ENCODE measurements around the gene OR52K1. TPM values are rescaled to one million over a fixed set of nuclear protein-coding genes. Genes with fewer than 3 reads are reported as not detected.

The OR52K1 gene
- total RNA-seq, 2 donors from 2014 or later: not detected

DNA sequence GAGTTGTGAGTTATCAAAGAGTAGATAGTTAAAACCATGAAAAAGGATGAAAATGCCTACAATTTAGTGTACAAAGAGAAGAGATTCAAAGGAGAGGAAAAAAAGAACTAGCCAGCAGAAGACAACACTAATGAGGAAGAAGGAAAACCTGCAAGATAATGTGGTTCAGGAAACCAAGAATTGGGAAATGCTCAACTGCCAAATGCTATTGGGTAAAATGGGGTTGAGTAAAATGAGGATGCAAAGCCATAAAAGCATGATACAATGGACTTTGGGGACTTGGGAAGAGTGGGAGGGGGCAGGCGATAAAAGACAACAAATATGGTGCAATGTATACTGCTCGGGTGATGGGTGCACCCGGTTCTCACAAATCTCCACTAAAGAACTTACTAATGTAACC is 40.9 kb upstream of the OR52K1 start:
- H3K36me3 Mint-ChIP-seq (ENCODE audit: low read depth): no peaks in the 10 kb centered on the region
- H3K9ac ChIP-seq (ENCODE audit: extremely low read depth, low read length, poor library complexity, severe bottlenecking): no peak overlapping the region
- no peak overlapping the region for H3K27ac ChIP-seq (ENCODE audit: low read depth, low read length)
- TF ChIP-seq, protein P1, sequence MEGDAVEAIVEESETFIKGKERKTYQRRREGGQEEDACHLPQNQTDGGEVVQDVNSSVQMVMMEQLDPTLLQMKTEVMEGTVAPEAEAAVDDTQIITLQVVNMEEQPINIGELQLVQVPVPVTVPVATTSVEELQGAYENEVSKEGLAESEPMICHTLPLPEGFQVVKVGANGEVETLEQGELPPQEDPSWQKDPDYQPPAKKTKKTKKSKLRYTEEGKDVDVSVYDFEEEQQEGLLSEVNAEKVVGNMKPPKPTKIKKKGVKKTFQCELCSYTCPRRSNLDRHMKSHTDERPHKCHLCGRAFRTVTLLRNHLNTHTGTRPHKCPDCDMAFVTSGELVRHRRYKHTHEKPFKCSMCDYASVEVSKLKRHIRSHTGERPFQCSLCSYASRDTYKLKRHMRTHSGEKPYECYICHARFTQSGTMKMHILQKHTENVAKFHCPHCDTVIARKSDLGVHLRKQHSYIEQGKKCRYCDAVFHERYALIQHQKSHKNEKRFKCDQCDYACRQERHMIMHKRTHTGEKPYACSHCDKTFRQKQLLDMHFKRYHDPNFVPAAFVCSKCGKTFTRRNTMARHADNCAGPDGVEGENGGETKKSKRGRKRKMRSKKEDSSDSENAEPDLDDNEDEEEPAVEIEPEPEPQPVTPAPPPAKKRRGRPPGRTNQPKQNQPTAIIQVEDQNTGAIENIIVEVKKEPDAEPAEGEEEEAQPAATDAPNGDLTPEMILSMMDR (conservative IDR thresholded peaks at IDR 0.05): no peak
- no peaks in the 10 kb centered on the region for H3K4me1 Mint-ChIP-seq
- no peaks in the 10 kb centered on the region for H3K4me1 ChIP-seq (ENCODE audit: control insufficient read depth, insufficient read depth, low read length)
- no peak overlapping the region for H3K4me3 Mint-ChIP-seq
- H3K9me3 Mint-ChIP-seq: no peaks in the 10 kb centered on the region
- H3K9me3 ChIP-seq (ENCODE audit: control insufficient read depth, low read length): no peaks in the 10 kb centered on the region
- WGBS, 2 experiments (ENCODE audit: insufficient coverage in 1 of 2, insufficient read length in 1 of 2): 100% methylated on average over 1 of the region's 3 CpGs
- H3K27me3 ChIP-seq (ENCODE audit: control insufficient read depth, insufficient read depth, low read length, poor library complexity, severe bottlenecking): no peaks in the 10 kb centered on the region
- H3K27ac Mint-ChIP-seq: no peak overlapping the region
- no peaks in the 10 kb centered on the region for H3K27me3 Mint-ChIP-seq (ENCODE audit: insufficient read depth)
- no peak overlapping the region for H3K4me3 ChIP-seq (ENCODE audit: low read length)
- no peaks in the 10 kb centered on the region for H3K36me3 ChIP-seq (ENCODE audit: control insufficient read depth, insufficient read depth, low read length)
- DNase-seq: no peak

DNA sequence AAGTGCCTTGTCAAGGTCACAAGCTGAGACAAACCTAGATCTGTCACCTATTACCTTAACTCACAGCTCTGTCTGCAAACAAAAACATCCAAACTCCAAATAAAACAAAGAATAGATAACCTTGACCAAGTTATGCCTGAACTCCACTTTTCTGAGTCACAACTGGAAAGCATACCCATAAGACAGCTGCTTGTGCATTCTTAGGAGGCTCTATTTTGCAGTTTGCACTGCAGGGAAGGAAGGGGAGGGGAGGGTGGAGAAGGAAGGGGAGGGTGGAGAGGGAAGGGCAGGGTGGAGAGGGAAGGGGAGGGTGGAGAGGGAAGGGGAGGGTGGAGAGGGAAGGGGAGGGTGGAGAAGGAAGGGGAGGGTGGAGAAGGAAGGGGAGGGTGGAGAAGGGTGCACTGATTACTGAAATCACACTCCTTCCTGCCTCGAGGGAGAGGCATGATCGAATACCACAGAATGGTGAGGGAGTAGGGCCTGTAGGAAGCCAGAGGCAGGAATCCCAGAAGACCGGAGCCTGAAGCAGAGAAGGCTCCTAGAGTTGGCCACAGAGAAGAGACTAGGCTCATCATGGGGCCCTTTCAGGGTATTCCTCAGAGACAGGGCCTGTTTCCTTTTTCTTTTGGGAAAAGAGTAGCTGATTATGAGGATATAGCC is 39.1 kb upstream of the OR52K1 start:
- H3K27me3 Mint-ChIP-seq (ENCODE audit: insufficient read depth): no peaks in the 10 kb centered on the region
- Histone ChIP-seq H3K27me3 (ENCODE audit: control insufficient read depth, insufficient read depth, low read length, poor library complexity, severe bottlenecking) (no peaks in the 10 kb centered on the region), H3K9ac (ENCODE audit: extremely low read depth, low read length, poor library complexity, severe bottlenecking) (no peak overlapping the region), H3K4me3 (ENCODE audit: low read length) (no peak overlapping the region), H3K27ac (ENCODE audit: low read depth, low read length) (no peak overlapping the region), H3K9me3 (ENCODE audit: control insufficient read depth, low read length) (no peaks in the 10 kb centered on the region), H3K4me1 (ENCODE audit: control insufficient read depth, insufficient read depth, low read length) (no peaks in the 10 kb centered on the region), H3K36me3 (ENCODE audit: control insufficient read depth, insufficient read depth, low read length) (no peaks in the 10 kb centered on the region)
- H3K4me1 Mint-ChIP-seq: no peaks in the 10 kb centered on the region
- no peaks in the 10 kb centered on the region for H3K36me3 Mint-ChIP-seq (ENCODE audit: low read depth)
- H3K4me3 Mint-ChIP-seq: no peak overlapping the region
- no peak overlapping the region for H3K27ac Mint-ChIP-seq
- TF ChIP-seq, protein P1 (conservative IDR thresholded peaks at IDR 0.05): no peak
- DNase-seq: no peak
- no peaks in the 10 kb centered on the region for H3K9me3 Mint-ChIP-seq
- 60 to 81% methylated on average over 1 to 3 of the region's 3 CpGs for WGBS, 2 experiments (ENCODE audit: insufficient coverage in 1 of 2, insufficient read length in 1 of 2)

DNA sequence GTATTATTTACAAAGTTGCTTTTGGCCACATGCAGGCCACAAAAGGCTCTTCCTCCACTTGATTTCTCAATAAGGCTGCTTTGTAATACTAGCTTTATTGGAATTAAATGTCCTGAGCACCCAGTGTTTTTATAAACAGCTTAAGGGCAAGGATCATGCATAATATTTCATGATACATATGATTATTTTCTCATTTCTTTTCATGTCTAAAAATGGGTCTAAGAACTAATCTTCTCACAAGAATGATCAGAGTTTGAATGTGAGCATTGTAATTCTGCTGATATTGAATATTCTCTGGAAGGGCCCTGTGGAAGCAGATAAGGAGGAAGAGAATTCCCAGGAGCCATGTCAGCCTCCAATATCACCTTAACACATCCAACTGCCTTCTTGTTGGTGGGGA is 33.5 kb upstream of the OR52K1 start, which contains the start of gene OR52K2:
Gene OR52K2 (plus strand): TSS at position 301 of the 400 bp plus-strand sequence. CDS start 45 bp downstream, at position 346.
- no peaks in the 10 kb centered on the region for H3K36me3 Mint-ChIP-seq (ENCODE audit: low read depth)

More for the DNA sequence above, 33.5 kb upstream of the OR52K1 start, which contains the start of gene OR52K2:
- Histone ChIP-seq H3K9ac (ENCODE audit: extremely low read depth, low read length, poor library complexity, severe bottlenecking) (no peak within 1 kb of the TSS), H3K4me3 (ENCODE audit: low read length) (no peak within 1 kb of the TSS), H3K27me3 (ENCODE audit: control insufficient read depth, insufficient read depth, low read length, poor library complexity, severe bottlenecking) (no peaks in the 10 kb centered on the region), H3K36me3 (ENCODE audit: control insufficient read depth, insufficient read depth, low read length) (no peaks in the 10 kb centered on the region), H3K27ac (ENCODE audit: low read depth, low read length) (no peak within 1 kb of the TSS), H3K9me3 (ENCODE audit: control insufficient read depth, low read length) (no peaks in the 10 kb centered on the region), H3K4me1 (ENCODE audit: control insufficient read depth, insufficient read depth, low read length) (no peaks in the 10 kb centered on the region)
- TF ChIP-seq, protein P1 (conservative IDR thresholded peaks at IDR 0.05): no peak
- H3K27me3 Mint-ChIP-seq (ENCODE audit: insufficient read depth): no peaks in the 10 kb centered on the region
- H3K27ac Mint-ChIP-seq: no peak within 1 kb of the TSS
- H3K4me1 Mint-ChIP-seq: no peaks in the 10 kb centered on the region
- H3K4me3 Mint-ChIP-seq: no peak within 1 kb of the TSS
- no peak for DNase-seq
- peaks cover 2% of the 10 kb centered on the region for H3K9me3 Mint-ChIP-seq
